T-helper 1 cell (primary cell): ENCODE data around the gene SDCCAG8.
A peak's percentile ranks its signal among the peaks of the same experiment; 100 is the strongest.

ENCODE experiments used
- DNase-seq, 5 donors: peaks; one replicate each; pipeline ENCODE4 v3.0.0-alpha.2; 2012 to 2020

SDCCAG8 gene

DNA sequence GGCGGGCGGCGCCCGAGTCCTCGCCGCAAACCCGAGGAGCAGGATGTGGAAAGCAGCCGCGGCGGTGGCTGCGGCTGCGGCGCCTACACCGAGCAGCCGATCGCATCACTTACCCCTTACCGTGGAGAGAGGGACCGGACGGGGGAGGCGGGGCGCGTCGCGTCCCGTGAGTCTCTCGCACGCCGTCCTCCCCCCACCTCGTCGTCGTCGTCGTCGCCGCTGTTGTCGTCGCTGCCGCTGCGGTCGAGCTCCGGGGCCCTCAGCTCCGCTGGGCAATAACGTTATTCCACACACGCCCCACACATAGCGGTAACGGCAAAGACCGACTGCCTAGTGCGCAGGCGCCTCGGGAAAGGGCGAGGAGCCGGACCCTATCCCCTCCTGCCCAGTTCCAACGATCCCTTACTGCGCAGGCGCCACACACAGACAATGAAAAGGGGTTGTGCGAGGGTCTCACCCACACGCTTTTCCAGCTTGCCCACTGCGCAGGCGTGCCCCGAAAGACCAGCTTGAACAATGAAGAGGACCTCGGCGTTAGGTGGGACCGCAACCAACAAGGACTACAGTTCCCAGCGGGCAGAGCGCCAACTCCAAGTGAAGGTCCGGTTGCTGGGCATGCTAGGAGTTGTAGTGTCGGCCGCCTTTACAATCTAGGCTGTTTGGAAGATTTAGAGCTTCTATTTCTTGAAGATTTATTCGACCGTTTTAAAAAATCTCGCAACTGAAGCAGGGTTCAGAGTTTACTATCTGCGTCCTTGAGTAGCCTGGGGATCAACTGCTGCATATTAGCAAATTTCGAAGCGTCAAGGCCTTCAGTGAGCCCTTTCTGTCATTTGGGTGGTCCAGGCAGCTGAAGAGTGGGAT, 682 bp upstream of the SDCCAG8 start, which contains the start of gene CEP170:
Gene CEP170, minus strand, starts transcription at position 355 of the 864 bp plus-strand sequence. CDS start 30,001 bp downstream, outside the sequence.
- peak; percentile 77 to 91 (median 84) for DNase-seq

DNA sequence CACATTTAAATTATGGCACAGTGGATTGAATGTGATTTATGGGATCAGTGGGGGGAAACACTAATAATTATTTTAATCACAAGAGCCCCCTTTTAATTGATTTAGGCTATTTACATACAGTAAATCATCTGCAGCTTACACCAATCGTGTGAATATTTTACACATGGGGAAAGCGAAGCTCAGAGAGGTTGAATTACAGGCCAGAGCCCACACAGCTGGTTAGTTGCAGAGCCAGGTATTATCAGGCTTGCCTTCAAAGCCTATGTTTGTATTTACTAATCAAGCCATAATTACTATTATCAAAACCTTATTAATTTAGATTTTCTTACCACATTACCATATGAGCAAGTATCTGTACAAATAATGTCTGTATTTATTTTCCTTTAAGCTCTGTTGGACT, 749 bp downstream of the SDCCAG8 start:
- DNase-seq = no peak

DNA sequence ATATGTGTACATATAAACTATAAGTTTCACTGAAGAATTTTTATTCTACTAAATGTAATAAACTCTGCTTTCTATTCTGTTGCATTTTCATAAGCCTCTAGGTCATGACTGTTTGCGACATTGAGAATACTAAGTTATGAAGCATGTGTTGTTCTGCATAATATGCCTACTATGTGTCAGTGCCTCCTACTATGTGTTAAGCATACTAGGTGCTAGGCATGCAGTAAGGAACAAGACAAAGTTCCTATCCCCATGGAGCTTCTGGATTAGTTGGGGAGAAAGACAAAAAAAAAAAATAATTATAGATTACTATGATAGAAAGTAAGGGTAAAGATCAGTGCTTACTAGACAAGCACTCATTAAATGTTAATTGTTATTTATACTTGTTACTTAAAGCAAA, 1.3 kb downstream of the SDCCAG8 start:
- no peak for DNase-seq

DNA sequence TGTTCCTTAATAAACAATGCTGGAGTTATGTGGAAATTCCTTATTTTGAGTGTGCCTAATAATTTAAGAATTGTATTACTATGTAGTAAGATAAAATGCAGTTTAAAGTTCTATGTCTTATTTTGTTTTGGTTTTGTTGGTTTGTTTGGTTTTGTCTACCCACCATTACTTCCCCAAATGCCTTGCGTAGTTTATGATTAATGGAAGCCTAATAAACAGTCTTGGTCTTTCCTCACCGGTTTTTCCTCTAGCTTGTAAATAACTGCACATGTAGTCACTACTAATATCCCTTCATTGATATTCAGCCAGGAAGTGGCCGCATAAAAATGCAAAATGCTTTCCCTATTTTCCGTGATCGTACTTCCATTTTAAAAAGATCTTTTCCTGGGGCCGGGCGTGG, 2.9 kb downstream of the SDCCAG8 start:
- DNase-seq = no peak

DNA sequence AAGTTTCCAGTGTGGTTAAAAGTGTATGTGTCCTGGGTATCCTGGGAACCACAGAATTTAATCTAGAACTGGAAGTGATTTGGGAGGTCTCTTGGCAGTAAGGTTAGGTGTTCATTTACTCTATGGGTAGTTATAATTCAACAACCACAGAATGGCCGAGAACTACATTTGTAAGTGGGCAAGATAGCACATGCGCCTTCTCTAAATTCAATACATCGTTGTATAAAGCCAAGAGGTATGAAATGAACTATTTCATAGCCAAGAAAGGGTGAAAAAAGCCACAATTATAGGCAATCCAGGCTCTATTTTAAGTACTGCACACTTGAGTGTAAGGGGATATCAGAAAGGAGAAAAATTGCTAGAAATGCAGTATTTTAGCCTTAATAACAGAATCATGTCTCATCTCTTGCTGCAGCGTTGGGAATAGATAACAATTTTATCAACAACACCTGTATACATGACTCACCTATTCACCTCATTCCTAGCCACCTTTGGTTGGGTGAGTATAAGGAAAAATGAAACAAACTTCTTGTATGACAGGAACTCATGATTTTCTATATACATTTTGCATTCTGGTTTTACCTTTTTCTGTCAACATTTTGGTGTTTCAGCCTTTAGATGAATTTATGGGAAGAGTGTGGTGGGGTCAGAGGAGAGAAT, 4.5 kb downstream of the SDCCAG8 start:
- DNase-seq = no peak

DNA sequence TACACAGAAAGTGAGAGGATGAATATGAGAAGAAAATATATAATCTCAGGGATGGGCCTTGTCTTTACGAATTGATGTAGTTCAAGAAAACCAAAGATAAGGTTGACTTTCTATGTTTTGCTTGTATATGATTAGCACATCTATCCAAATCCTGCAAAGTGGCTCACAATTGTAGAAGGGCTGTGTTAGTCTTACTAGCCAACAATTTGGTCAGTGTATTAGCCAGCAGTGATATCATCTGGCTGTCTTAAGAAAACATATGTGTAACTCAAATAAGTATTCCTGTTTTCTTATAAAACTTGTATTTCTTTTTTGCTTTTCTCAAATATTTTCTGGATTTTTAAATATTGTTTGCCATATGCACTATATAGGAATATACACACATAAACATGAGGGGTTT, 5.5 kb downstream of the SDCCAG8 start:
- no peak for DNase-seq

DNA sequence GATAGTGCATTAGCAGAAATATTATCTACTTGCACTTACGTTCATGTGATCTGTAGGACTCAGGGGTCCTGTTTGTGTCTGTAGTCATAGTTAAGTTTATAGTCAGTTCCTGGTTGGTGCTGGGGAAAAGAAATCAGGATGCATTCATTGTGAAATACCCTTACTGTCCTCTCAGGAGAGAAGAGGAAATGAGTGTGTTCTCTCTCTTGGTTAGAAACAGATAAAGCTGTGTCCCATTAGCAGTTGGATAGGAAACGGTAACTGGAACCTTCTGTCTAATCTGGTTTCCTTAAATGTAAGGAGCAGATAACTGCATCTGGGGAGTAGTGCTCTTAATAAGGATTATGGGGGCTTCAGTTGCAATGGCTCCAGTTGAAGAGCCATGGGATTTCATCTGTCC, 8.9 kb downstream of the SDCCAG8 start:
- DNase-seq = peak in 1 of 5 donors; percentile 22

DNA sequence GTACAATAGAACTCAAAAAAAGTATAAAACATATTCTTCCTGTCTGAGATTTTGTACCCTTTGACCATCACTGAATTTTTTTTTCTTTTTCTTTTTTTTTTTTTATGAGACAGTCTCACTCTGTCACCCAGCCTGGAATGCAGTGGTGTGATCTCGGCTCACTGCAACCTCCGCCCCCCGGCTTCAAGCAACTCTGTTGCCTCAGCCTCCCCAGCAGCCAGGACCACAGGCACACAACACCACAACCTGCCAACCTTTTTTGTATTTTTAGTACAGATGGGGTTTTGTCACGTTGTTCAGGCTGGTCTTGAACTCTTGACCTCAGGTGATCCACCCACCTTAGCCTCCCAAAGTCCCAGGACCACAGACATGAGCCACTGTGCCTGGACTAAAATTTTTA, 10.4 kb downstream of the SDCCAG8 start:
- no peak for DNase-seq

DNA sequence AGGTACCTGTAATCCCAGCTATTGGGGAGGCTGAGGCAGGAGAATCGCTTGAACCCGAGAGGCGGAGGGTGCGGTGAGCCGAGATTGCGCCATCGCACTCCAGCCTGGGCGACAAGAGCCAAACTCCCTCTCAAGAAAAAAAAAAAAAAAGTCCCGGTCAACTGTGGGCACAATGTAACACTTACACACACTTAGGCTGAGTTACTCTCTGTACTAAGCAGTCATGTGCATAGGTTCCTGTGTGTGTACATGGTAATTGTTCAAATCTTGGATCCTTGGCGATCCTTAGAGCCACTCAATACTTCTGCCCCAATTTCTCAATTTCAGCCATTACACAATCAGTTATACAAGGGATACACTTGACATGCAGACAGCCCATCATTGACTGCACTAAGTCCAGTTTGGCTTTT, 11.6 kb downstream of the SDCCAG8 start:
- no peak for DNase-seq

DNA sequence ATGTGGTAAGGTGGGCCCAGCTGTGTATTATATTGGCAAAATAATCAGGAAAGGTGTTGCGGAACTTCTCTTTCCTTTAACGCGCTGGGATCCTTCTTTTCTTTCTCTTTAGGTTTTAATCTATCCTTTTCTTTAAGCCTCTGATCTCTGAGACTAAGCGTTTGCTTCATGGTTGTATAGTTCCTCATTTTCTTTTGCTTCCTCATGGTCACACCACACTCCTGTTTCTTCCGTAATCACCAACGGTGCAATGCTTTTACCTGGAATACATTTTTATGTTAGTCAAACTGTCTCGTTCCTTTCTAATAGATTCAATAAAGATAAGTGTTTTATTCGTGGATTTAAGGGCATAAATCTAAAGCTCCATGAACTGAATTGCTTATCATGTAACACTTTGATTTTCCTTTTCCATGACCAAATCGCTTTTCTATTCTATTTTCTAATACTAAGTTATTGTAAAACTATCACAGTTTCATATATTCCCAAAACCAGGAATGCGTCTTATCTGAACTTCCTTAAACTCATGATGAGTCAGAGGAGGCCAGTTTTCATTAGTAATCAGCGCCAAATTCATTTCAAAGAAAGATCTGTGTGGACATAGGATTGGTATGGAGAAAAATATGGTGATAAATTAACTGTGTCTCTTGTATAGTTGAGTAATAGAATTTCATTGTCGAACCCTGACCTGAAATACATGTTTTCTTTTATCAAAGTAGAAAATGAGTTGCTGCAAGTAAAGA, 12.2 kb downstream of the SDCCAG8 start:
- no peak for DNase-seq

DNA sequence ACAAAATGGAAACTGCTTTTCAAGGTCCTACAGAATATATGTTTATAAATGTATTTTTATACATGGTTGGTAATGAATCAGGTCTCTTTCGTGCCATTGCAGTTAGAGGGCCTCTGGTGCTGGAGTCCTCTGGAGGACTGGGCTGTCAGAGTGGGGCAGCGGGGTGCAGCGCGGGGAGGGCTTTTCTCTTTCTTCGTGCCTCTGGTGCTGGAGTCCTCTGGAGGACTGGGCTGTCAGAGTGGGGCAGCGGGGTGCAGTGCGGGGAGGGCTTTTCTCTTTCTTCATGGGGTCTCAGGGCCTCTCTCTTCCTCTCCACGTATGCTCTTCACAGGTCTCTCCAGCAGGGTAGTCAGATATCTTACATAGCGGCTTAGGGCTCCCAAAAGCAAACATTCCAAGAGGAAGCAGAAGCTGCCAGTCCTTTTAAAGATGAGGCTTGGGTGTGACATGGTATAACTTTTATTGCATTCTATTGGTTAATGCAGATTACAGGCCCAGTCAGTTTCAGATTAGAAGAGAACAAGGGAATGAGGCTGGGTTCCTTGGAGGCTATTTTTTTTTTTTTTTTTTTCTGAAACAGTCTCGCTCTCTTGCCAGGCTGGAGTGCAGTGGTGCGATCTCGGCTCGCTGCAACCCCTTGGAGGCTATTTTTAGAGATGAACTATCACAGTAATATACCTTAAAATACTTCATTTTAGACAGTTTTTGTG, 13.1 kb downstream of the SDCCAG8 start:
- no peak for DNase-seq

DNA sequence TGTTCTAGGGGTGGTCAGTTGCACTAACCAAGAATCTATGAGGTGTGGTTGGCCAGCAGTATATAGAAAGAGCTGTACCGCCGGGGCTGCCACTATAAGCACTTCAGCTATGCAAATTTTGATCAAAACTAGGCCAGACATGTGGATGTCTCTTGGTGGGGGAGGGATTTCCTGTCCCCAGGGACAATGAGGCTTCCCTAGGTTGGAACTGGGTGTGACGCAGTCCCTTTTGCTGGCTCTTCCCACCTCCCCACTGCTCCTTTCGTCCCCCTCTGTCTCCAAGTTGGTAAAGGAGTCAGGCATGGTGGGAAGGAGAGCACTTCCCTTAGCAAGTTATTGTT, 13.6 kb downstream of the SDCCAG8 start:
- DNase-seq = no peak

DNA sequence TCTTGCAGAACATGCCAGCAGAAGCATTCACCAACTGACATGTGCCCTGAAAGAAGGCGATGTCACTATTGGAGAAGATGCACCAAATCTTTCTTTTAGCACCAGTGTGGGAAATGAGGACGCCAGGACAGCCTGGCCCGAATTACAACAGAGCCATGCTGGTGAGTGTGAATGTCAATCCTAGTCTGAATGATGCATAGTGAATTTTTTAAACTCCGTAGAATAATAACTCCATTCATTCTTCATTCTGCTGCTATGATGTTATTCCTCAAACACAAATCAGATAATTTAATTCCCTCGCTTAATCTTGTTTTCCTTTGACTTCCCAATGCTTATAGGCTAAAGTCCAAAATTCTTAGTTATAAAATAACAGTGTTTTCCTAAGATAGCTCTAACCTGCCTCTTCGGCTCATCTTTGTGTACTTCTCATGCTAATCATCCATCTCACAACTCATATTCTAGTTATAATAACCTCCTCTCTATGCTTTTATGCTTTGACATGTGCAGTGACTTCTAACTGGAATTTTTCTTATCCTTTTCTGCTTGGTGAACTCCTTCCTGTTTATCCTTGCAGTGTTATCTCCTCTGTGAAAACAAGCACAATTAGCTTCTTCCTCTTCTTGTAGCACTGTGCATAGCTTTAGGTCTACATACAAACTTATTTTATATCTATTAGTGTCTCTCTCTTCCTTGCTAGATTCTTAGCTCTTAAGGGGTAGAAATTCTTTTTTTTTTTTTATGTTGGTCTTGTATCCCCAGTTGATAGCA, 14.4 kb downstream of the SDCCAG8 start:
- no peak for DNase-seq

DNA sequence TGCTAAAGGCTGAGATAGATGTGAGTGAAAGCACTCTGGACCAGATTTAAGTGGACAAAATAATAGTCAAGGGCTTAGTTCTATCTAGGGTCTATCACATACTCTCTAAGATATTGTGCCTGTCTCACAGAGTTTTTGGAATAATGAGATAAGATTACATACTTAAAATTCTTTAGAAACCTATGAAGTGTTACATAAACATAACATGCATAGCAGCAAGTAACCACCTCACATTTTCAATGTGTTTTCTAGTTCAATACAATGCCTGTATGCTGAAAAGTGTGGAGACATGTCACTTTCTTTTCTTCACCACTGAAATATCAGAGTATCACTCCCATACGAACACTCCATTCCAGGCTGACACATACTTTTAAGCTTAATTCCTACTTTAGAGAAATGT, 16.2 kb downstream of the SDCCAG8 start:
- DNase-seq = no peak

DNA sequence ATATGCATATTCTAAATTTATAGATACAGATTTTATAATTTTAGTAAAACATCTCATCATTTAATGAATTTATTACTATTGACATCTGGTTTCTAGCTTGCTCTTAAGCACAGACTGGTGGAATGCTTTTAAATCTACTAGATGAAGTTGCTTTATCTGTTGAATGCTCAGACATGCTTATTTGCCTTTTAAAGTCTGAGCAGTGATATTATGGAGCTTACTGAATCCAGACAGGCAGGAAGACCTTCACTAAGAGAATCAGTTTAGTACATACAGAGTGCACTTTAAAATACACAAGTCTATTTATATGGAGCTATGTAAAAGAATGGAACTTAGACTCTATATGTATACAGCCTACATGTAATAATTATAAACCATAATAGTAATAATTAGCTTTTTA, 16.6 kb downstream of the SDCCAG8 start:
- DNase-seq = no peak

DNA sequence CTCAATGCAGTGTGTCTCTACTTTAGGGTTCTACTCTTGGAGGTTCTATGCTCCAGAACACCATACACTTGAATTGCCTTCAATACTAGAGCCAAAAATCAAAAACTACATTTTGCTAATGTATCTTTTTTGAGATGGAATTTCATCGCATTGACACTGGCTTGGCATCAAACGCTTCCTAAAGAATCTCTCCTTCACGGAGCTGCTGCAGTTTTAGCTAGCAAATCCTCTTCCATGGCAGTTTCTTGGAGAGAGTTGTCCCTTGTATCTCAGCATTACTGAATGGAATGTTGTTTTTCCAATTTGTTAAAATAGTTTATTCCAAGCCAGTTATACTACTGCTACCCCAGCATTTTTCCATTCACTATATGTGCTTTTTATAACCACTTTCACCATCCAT, 17.7 kb downstream of the SDCCAG8 start:
- DNase-seq = no peak

DNA sequence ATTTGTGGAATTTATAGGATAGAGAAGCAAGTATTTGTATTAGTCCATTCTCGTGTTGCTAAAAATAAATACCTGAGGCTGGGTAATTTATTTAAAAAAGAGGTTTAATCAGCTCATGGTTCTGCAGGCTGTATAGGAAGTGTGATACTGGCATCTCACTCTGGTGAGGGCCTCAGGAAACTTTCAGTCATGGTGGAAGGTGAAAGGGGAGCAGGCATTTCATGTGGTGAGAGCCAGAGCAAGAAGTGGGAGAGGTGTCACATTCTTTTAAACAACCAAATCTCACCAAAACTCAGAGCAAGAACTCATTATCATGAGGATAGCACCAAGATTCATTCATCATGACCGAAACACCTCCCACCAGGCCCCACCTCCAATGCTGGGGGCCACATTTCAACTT, 18.1 kb downstream of the SDCCAG8 start:
- no peak for DNase-seq

DNA sequence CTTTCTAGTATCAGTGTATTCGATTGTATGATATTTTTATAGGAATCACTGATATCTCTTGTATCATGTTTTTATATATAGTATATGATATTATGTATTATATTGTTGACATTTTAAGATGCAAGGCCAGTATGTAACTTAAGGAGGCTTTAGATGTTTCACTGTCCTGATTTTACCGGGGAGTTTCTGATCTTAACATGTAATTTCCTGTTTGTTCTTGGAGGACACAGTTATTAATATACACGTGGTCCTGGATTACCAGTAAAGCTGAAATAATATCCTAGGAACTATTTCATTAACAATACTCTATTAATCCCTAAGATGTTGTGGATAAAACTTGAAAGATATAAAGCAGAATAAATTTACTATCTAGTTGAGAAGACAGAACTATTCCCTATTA, 19.5 kb downstream of the SDCCAG8 start:
- no peak for DNase-seq

DNA sequence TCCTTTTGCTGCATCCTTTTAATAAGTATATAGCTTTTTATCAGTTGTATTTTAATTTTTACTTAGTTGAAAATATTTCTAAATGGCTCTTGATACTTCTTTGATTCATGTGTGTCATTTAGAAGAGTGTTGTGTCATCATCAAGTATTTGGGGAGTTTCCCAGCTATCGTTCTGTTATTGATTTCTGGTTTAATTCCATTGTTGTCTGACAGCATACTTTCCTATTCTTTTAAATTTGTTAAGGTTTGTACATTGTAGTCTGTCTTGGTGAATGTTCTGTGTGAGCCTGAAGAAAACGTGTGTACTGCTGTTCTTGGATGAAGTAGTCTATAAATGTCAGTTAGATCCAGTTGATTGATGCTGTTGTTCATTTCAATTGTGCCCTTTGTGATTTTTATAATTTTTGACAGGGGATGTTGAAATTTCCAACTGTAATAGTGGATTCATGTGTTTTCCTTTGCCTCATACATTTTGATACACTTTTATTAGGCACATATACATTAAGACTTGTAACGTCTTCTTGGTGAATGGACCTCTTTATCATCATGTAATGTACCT, 24.8 kb downstream of the SDCCAG8 start:
- DNase-seq = no peak

DNA sequence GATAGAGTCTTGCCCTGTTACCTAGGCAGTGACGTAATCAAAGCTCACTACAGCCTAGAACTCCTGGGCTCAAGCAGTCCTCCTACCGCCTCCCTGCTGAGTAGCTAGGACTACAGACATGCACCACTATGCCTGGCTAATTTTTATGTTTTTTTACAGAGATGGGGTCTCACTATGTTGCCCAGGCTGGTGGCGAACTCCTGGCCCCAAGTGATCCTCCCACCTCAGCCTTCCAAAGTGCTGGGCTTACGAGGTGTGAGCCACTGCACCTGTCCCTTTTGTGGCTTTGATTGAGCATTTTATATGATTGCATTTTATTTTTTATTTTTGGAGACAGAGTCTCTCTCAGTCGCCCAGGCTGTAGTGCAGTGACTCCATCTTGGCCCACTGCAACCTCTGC, 25.8 kb downstream of the SDCCAG8 start:
- no peak for DNase-seq

DNA sequence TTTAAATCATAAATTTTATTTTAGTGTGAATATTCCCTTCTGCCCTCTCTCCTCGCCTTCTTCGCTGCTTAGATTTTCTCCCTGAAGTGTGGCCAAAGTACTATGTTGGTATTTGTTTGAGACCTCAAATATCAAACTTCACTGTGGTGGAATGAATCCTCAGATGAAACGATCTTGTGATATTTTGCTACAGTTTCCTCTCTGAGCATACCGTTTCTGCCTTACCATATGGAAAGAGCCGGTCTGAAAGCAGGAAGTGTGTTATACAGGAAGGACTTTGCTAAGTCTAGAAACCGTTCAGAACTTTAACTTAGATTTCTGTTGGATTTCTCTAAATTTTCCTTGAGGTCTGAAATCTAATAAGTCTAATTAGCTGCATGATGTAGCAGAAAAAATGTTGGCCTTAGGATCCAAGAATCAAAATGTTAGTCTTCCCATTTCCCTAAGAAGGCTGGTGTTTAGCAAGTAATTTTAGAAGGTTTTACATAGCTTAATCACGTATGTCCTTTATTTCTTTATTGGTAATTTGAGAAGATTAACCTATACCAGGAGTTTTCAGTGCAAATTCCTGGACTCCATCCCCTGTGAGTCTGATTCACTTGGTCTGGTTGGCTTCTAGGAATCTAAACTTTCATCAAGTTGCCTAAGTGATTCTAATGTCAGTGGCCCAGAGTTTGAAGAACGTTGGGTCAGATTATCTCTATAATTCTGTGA, 30.7 kb downstream of the SDCCAG8 start:
- peak in 1 of 5 donors; percentile 7 for DNase-seq
